Breast epithelium (tissue), 4 donors: ENCODE data around the gene CFAP97D2. TPM values are rescaled to one million over a fixed set of nuclear protein-coding genes. Genes with fewer than 3 reads are reported as not detected.
"Not testable (repeated sequence)": the region's sequence is repeated elsewhere in the genome, so short reads cannot be mapped to it uniquely, and the experiment has no call there.

Experiments
- DNase-seq, 2 donors: peaks; one replicate each; pipeline ENCODE4 v3.0.0-alpha.2; 2019; ENCODE audit warnings: low spot score in 2 of 2
- H3K27ac ChIP-seq, 2 donors: fragments of 200-600 bp; sonication (generic) in 1 of 2; one replicate each; pipeline ENCODE4 v1.5.1; 2016 to 2019; ENCODE audit warnings: mild to moderate bottlenecking in 1 of 2
- H3K27me3 ChIP-seq, 2 donors: fragments of 200-600 bp; sonication (generic) in 1 of 2; one replicate each; pipeline versions ENCODE4 v1.5.1 to v1.6.0; 2017 to 2019; ENCODE audit warnings: control low read depth in 1 of 2, mild to moderate bottlenecking in 1 of 2
- H3K36me3 ChIP-seq: fragments of 200-600 bp; one replicate; pipeline ENCODE4 v1.5.1; 2019
- H3K4me1 ChIP-seq, 2 donors: fragments of 200-600 bp; sonication (generic); one replicate each; pipeline ENCODE4 v1.5.1; 2016 to 2019; ENCODE audit warnings: control low read depth in 1 of 2
- H3K4me3 ChIP-seq, 3 donors: fragments of 200-600 bp; sonication (generic); 1 replicate in 2 of 3; 2 replicates in 1 of 3; pipeline ENCODE4 v1.5.1; 2016 to 2019; ENCODE audit warnings: mild to moderate bottlenecking in 3 of 3, moderate library complexity in 2 of 3
- H3K9me3 ChIP-seq, 2 donors: fragments of 200-600 bp; sonication (generic) in 1 of 2; one replicate each; pipeline ENCODE4 v1.5.1; 2016 to 2019; ENCODE audit warnings: control low read depth in 1 of 2
- CTCF ChIP-seq, 3 donors: fragments of 450-650 bp; IDR thresholded peaks; one replicate each; pipeline ENCODE4 v1.5.1; 2016 to 2017; ENCODE audit warnings: antibody characterized with exemption in 3 of 3, mild to moderate bottlenecking in 3 of 3, moderate library complexity in 3 of 3
- POLR2A ChIP-seq: fragments of 450-650 bp; IDR thresholded peaks from one replicate; pipeline ENCODE4 v1.6.1; 2016; ENCODE audit warnings: antibody characterized with exemption, mild to moderate bottlenecking, moderate library complexity
- POLR2AphosphoS5 ChIP-seq, 3 donors: sonication (generic); formaldehyde crosslinking; IDR thresholded peaks; one replicate each; pipeline ENCODE4 v1.6.1; 2017; ENCODE audit warnings: antibody characterized with exemption in 3 of 3
- intact Hi-C: fragments of 100-400 bp; cut with DNase I; formaldehyde crosslinking; loops from one replicate; pipeline ENCODE4 v1.15.1; 2023; ENCODE audit warnings: low total_unique reads
- total RNA-seq, 3 donors: library from RNA; depleted of rRNA; stranded (reverse); fragments of >200 nt; gene quantifications; one replicate each; pipeline ENCODE4 v1.1.0, GENCODE V29; 2016

The CFAP97D2 gene
- total RNA-seq, 3 donors from 2014 or later, result not detected

- Histone ChIP-seq H3K27ac (no peak overlapping the region), H3K9me3 (no peaks in the 10 kb centered on the region), H3K27me3 (no peaks in the 10 kb centered on the region), H3K4me3 (no peak overlapping the region), H3K36me3 (peaks cover 9% of the 10 kb centered on the region), H3K4me1 (no peaks in the 10 kb centered on the region)
- no peak for DNase-seq
- intact Hi-C loops, result no loop called here
- TF ChIP-seq CTCF (IDR thresholded peaks at IDR 0.05) (no peak), POLR2AphosphoS5 (IDR thresholded peaks at IDR 0.05) (no peak), POLR2A (no peak)
These were observed 82.4 kb downstream of the CFAP97D2 start for GRCh38 chr13:114261328-114261965.

DNA sequence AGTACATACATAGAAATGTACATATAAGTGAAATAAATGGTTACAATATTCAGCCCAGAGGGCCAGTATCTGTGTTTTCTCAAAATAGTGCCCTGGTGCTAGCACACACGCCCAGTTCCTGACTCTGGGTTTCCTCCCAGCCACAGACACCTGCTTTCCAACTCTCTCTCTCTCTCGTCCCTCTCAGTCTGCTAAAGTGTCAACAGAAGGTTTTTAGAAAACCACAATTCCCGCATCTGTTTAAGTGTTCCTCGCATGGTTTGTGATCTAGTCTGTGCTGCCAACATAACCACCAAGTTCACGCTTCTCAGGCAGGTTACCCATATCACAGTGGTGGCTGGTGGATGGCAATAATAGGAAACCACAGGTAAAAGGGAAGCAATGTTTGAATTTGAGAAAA, 84.5 kb downstream of the CFAP97D2 start:
- Histone ChIP-seq H3K36me3 (peaks cover 9% of the 10 kb centered on the region), H3K27ac (no peak overlapping the region), H3K27me3 (no peaks in the 10 kb centered on the region), H3K4me1 (no peaks in the 10 kb centered on the region), H3K4me3 (no peak overlapping the region), H3K9me3 (no peaks in the 10 kb centered on the region)
- TF ChIP-seq POLR2AphosphoS5 (IDR thresholded peaks at IDR 0.05), result no peak
- TF ChIP-seq CTCF (IDR thresholded peaks at IDR 0.05), result no peak
- no peak for TF ChIP-seq POLR2A
- intact Hi-C loops, result no loop called here
- no peak for DNase-seq

DNA sequence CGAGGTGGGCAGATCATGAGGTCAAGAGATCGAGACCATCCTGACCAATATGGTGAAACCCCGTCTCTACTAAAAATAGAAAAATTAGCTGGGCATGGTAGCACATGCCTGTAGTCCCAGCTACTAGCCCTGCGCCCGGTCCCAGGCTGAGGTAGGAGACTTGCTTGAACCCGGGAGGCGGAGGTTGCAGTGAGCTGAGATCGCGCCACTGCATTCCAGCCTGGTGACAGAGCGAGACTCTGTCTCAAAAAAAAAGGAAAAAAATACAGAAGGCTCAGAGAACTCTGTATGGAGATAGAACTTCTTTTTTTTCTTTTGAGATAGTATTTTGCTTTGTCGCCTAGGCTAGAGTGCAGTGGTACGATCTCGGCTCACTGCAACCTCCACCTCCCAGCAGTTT, 85.3 kb downstream of the CFAP97D2 start:
- H3K36me3 ChIP-seq, H3K4me1 ChIP-seq, intact Hi-C loops, H3K27me3 ChIP-seq, H3K9me3 ChIP-seq, H3K4me3 ChIP-seq, H3K27ac ChIP-seq, DNase-seq: not testable (repeated sequence)

GRCh38 chr13:114264886-114265611, 86.0 kb downstream of the CFAP97D2 start:
- TF ChIP-seq POLR2A (no peak), POLR2AphosphoS5 (IDR thresholded peaks at IDR 0.05) (no peak), CTCF (IDR thresholded peaks at IDR 0.05) (no peak)
- H3K4me1 ChIP-seq, result no peaks in the 10 kb centered on the region

DNA sequence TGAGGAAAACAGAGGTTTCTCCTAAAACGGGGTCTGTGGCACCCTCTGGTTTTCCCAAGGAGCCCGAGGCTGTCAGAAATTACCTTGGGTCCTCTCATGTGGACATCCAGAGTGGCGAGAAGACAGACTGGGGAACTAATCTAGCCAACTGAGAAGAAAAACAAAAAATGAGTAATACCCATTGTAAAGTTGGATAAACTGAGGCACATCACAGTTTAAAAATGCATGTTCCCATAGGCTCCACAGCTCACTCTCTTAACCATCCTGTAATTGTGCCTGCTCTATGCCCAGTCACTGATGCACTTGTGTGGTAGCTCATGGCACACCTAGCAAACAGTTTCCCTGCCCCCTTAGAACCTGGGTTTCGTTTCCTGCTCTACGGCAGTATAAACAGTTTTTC, 87.2 kb downstream of the CFAP97D2 start:
- H3K27me3 ChIP-seq, result no peaks in the 10 kb centered on the region
- H3K4me1 ChIP-seq, result no peaks in the 10 kb centered on the region
- no peaks in the 10 kb centered on the region for H3K9me3 ChIP-seq
- intact Hi-C loops, result no loop called here
- no peaks in the 10 kb centered on the region for H3K36me3 ChIP-seq
- no peak for DNase-seq
- H3K4me3 ChIP-seq, result no peak overlapping the region
- no peak for TF ChIP-seq CTCF (IDR thresholded peaks at IDR 0.05)
- TF ChIP-seq POLR2AphosphoS5 (IDR thresholded peaks at IDR 0.05), result no peak
- TF ChIP-seq POLR2A, result no peak
- H3K27ac ChIP-seq, result no peak overlapping the region

More at GRCh38 chr13:114264886-114265611, 86.0 kb downstream of the CFAP97D2 start:
- no peak overlapping the region for H3K4me3 ChIP-seq
- H3K27me3 ChIP-seq, result no peaks in the 10 kb centered on the region
- H3K27ac ChIP-seq, result no peak overlapping the region
- H3K36me3 ChIP-seq, result peaks cover 3% of the 10 kb centered on the region
- H3K9me3 ChIP-seq, result no peaks in the 10 kb centered on the region
- no peak for DNase-seq
- intact Hi-C loops, result no loop called here
